ENCODE results near the gene HHAT.
A peak's percentile ranks its signal among the peaks of the same experiment; 100 is the strongest.

Gene HHAT

GRCh38 chr1:210541680-210542358 is 213.1 kb downstream of the HHAT start:
- Histone ChIP-seq H3K4me3 (ENCODE audit: extremely low read depth, insufficient read depth, low read length, poor library complexity, severe bottlenecking) (no peak overlapping the region), H3K36me3 (ENCODE audit: control insufficient read depth, insufficient read depth, low read length) (no peaks in the 10 kb centered on the region), H3K4me1 (ENCODE audit: control insufficient read depth, insufficient read depth, low read length, poor library complexity, severe bottlenecking) (peaks cover 12% of the 10 kb centered on the region), H3K9me3 (ENCODE audit: control insufficient read depth, low read length) (no peaks in the 10 kb centered on the region), H3K27ac (ENCODE audit: low read depth, low read length, severe bottlenecking) (peak overlapping the region; percentile 44)
- WGBS, 2 experiments (ENCODE audit: insufficient coverage in 2 of 2) = 43 to 46% methylated on average over 2 to 4 of the region's 6 CpGs

GRCh38 chr1:210551899-210552298 is 223.2 kb downstream of the HHAT start:
- Histone ChIP-seq H3K4me1 (ENCODE audit: control insufficient read depth, insufficient read depth, low read length, poor library complexity, severe bottlenecking) (peaks cover 3% of the 10 kb centered on the region), H3K27ac (ENCODE audit: low read depth, low read length, severe bottlenecking) (no peak overlapping the region), H3K36me3 (ENCODE audit: control insufficient read depth, insufficient read depth, low read length) (no peaks in the 10 kb centered on the region), H3K9me3 (ENCODE audit: control insufficient read depth, low read length) (no peaks in the 10 kb centered on the region), H3K4me3 (ENCODE audit: extremely low read depth, insufficient read depth, low read length, poor library complexity, severe bottlenecking) (no peak overlapping the region)
- WGBS, 2 experiments (ENCODE audit: insufficient coverage in 2 of 2) = 90 to 94% methylated on average over 4 to 5 of the region's 5 CpGs

GRCh38 chr1:210553711-210554110 is 225.0 kb downstream of the HHAT start:
- Histone ChIP-seq H3K27ac (ENCODE audit: low read depth, low read length, severe bottlenecking) (no peak overlapping the region), H3K36me3 (ENCODE audit: control insufficient read depth, insufficient read depth, low read length) (no peaks in the 10 kb centered on the region), H3K9me3 (ENCODE audit: control insufficient read depth, low read length) (no peaks in the 10 kb centered on the region), H3K4me1 (ENCODE audit: control insufficient read depth, insufficient read depth, low read length, poor library complexity, severe bottlenecking) (peaks cover 3% of the 10 kb centered on the region), H3K4me3 (ENCODE audit: extremely low read depth, insufficient read depth, low read length, poor library complexity, severe bottlenecking) (no peak overlapping the region)
- 71 to 72% methylated on average over 5 of the region's 5 CpGs for WGBS, 2 experiments (ENCODE audit: insufficient coverage in 2 of 2)

- H3K27ac ChIP-seq (ENCODE audit: low read depth, low read length, severe bottlenecking) = no peak overlapping the region
- peaks cover 3% of the 10 kb centered on the region for H3K4me1 ChIP-seq (ENCODE audit: control insufficient read depth, insufficient read depth, low read length, poor library complexity, severe bottlenecking)
- WGBS, 2 experiments (ENCODE audit: insufficient coverage in 2 of 2) = 90 to 100% methylated on average over 3 to 4 of the region's 5 CpGs
- no peak overlapping the region for H3K4me3 ChIP-seq (ENCODE audit: extremely low read depth, insufficient read depth, low read length, poor library complexity, severe bottlenecking)
- H3K36me3 ChIP-seq (ENCODE audit: control insufficient read depth, insufficient read depth, low read length) = no peaks in the 10 kb centered on the region
- no peaks in the 10 kb centered on the region for H3K9me3 ChIP-seq (ENCODE audit: control insufficient read depth, low read length)
Observed at GRCh38 chr1:210554382-210554781, 225.7 kb downstream of the HHAT start.

GRCh38 chr1:210556475-210556874 is 227.8 kb downstream of the HHAT start:
- H3K36me3 ChIP-seq (ENCODE audit: control insufficient read depth, insufficient read depth, low read length) = no peaks in the 10 kb centered on the region
- H3K4me1 ChIP-seq (ENCODE audit: control insufficient read depth, insufficient read depth, low read length, poor library complexity, severe bottlenecking) = no peaks in the 10 kb centered on the region
- no peak overlapping the region for H3K27ac ChIP-seq (ENCODE audit: low read depth, low read length, severe bottlenecking)
- no CpG with 5 or more reads among the region's 1 CpG for WGBS, 2 experiments (ENCODE audit: insufficient coverage in 2 of 2)
- no peak overlapping the region for H3K4me3 ChIP-seq (ENCODE audit: extremely low read depth, insufficient read depth, low read length, poor library complexity, severe bottlenecking)
- H3K9me3 ChIP-seq (ENCODE audit: control insufficient read depth, low read length) = no peaks in the 10 kb centered on the region

- H3K4me3 ChIP-seq (ENCODE audit: extremely low read depth, insufficient read depth, low read length, poor library complexity, severe bottlenecking) = no peak overlapping the region
- WGBS, 2 experiments (ENCODE audit: insufficient coverage in 2 of 2) = 83 to 96% methylated on average over 4 of the region's 7 CpGs
- H3K9me3 ChIP-seq (ENCODE audit: control insufficient read depth, low read length) = no peaks in the 10 kb centered on the region
- H3K36me3 ChIP-seq (ENCODE audit: control insufficient read depth, insufficient read depth, low read length) = no peaks in the 10 kb centered on the region
- H3K27ac ChIP-seq (ENCODE audit: low read depth, low read length, severe bottlenecking) = no peak overlapping the region
- no peaks in the 10 kb centered on the region for H3K4me1 ChIP-seq (ENCODE audit: control insufficient read depth, insufficient read depth, low read length, poor library complexity, severe bottlenecking)
Observed at GRCh38 chr1:210557426-210558077, 228.8 kb downstream of the HHAT start.

DNA sequence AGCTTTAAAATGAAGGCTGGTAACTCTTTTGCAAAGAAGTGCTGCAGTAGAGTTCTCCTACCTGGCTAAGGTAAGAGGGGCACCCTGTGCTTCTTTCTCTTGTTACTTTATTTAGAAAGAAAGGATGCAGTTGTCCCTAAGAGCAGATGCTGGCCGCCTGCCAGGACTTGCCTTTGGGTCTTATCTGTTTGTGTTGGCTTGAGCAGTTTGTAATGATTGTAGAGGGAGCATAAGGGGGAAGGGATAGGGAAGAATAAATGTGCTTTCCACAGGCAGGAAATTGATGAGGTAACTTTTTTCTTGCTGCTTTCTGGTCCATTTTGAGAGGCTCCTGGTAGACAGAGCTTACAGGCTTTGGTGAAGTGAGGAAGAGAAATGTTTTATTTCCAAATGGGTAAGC is 229.6 kb downstream of the HHAT start:
- H3K4me1 ChIP-seq (ENCODE audit: control insufficient read depth, insufficient read depth, low read length, poor library complexity, severe bottlenecking) = no peaks in the 10 kb centered on the region
- H3K27ac ChIP-seq (ENCODE audit: low read depth, low read length, severe bottlenecking) = no peak overlapping the region
- no peaks in the 10 kb centered on the region for H3K9me3 ChIP-seq (ENCODE audit: control insufficient read depth, low read length)
- H3K36me3 ChIP-seq (ENCODE audit: control insufficient read depth, insufficient read depth, low read length) = no peaks in the 10 kb centered on the region
- WGBS, 2 experiments (ENCODE audit: insufficient coverage in 2 of 2) = 50 to 80% methylated on average over 1 of the region's 1 CpG
- no peak overlapping the region for H3K4me3 ChIP-seq (ENCODE audit: extremely low read depth, insufficient read depth, low read length, poor library complexity, severe bottlenecking)

DNA sequence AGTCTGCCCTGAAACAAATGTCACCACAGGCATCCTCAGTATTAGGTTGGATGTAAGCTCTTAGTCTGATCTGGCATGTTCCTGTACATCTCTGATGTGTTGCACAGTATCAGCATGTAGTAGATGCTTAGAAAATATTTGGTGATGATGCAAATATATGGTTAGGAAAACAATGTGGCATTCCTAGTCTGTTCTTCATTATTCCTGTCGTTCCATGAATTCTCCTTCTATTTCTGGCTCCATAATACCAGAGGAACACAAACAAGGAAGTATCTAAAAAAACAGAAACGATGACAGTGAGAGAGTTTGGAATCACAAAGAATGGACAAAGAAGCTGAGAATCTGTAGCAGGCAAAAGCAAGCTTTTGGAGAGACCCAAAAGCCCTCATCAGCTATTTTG is 236.6 kb downstream of the HHAT start:
- no peak overlapping the region for H3K27ac ChIP-seq (ENCODE audit: low read depth, low read length, severe bottlenecking)
- H3K4me3 ChIP-seq (ENCODE audit: extremely low read depth, insufficient read depth, low read length, poor library complexity, severe bottlenecking) = no peak overlapping the region
- H3K4me1 ChIP-seq (ENCODE audit: control insufficient read depth, insufficient read depth, low read length, poor library complexity, severe bottlenecking) = no peaks in the 10 kb centered on the region
- WGBS, 2 experiments (ENCODE audit: insufficient coverage in 2 of 2) = 100% methylated on average over 1 of the region's 2 CpGs; no CpG with 5 or more reads in 1 of the 2 experiments
- H3K9me3 ChIP-seq (ENCODE audit: control insufficient read depth, low read length) = no peaks in the 10 kb centered on the region
- no peaks in the 10 kb centered on the region for H3K36me3 ChIP-seq (ENCODE audit: control insufficient read depth, insufficient read depth, low read length)

GRCh38 chr1:210568631-210569030 is 239.9 kb downstream of the HHAT start:
- no peak overlapping the region for H3K4me3 ChIP-seq (ENCODE audit: extremely low read depth, insufficient read depth, low read length, poor library complexity, severe bottlenecking)
- no peaks in the 10 kb centered on the region for H3K4me1 ChIP-seq (ENCODE audit: control insufficient read depth, insufficient read depth, low read length, poor library complexity, severe bottlenecking)
- no peak overlapping the region for H3K27ac ChIP-seq (ENCODE audit: low read depth, low read length, severe bottlenecking)
- no peaks in the 10 kb centered on the region for H3K36me3 ChIP-seq (ENCODE audit: control insufficient read depth, insufficient read depth, low read length)
- no peaks in the 10 kb centered on the region for H3K9me3 ChIP-seq (ENCODE audit: control insufficient read depth, low read length)

- no peaks in the 10 kb centered on the region for H3K4me1 ChIP-seq (ENCODE audit: control insufficient read depth, insufficient read depth, low read length, poor library complexity, severe bottlenecking)
- 79 to 85% methylated on average over 1 to 2 of the region's 2 CpGs for WGBS, 2 experiments (ENCODE audit: insufficient coverage in 2 of 2)
- no peaks in the 10 kb centered on the region for H3K9me3 ChIP-seq (ENCODE audit: control insufficient read depth, low read length)
- no peak overlapping the region for H3K4me3 ChIP-seq (ENCODE audit: extremely low read depth, insufficient read depth, low read length, poor library complexity, severe bottlenecking)
- no peaks in the 10 kb centered on the region for H3K36me3 ChIP-seq (ENCODE audit: control insufficient read depth, insufficient read depth, low read length)
- H3K27ac ChIP-seq (ENCODE audit: low read depth, low read length, severe bottlenecking) = no peak overlapping the region
Observed at GRCh38 chr1:210570116-210570515, 241.4 kb downstream of the HHAT start.
